GM12872 (cell line): ENCODE measurements around the gene ELF3.

Source experiments
- TF ChIP-seq, protein P1 (sequence below): IDR thresholded peaks from 3 replicates; pipeline ENCODE4 v1.5.1; 2011; ENCODE audit warnings: low read depth, mild to moderate bottlenecking, low read length, moderate library complexity; ENCODE audit not compliant: insufficient read depth

Gene ELF3

DNA sequence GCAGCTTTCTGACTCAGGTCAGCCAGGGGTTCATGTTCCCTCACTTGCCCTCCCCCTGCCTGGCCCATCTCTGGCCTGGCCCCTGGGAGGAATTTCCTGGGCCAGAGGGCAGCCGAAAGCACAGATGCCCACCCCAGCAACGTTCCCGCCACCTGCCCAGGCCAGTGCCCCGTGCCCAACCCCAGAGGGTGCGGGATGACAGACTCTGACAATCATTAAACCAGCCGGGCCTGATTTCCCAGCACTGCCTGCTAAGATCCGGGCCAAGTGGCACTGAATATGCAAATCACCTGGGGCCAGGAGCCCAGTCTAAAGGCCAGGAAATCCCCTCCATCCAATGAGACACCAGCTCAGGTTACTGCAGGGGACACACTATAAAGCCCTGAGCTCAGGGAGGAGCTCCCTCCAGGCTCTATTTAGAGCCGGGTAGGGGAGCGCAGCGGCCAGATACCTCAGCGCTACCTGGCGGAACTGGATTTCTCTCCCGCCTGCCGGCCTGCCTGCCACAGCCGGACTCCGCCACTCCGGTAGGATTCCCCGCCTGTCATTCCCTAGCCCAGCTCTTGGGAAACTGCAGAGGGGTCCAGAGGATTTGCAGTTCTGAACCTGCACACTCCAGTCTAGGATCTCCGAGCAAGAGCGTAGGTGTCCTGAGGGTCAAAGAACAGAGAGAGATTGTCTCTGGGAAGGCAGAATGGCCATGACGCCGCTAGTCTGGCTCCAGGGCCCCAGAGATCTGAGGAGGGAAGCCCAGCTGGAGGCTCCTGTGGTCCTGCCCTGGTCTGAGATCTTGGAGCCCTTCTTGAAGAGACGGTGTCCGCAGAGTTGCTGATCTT lies at the start of gene ELF3:
TSS of gene ELF3 (plus strand) at position 408 of the 836 bp plus-strand sequence. CDS start 550 bp downstream, outside the sequence.
- TF ChIP-seq, protein P1, sequence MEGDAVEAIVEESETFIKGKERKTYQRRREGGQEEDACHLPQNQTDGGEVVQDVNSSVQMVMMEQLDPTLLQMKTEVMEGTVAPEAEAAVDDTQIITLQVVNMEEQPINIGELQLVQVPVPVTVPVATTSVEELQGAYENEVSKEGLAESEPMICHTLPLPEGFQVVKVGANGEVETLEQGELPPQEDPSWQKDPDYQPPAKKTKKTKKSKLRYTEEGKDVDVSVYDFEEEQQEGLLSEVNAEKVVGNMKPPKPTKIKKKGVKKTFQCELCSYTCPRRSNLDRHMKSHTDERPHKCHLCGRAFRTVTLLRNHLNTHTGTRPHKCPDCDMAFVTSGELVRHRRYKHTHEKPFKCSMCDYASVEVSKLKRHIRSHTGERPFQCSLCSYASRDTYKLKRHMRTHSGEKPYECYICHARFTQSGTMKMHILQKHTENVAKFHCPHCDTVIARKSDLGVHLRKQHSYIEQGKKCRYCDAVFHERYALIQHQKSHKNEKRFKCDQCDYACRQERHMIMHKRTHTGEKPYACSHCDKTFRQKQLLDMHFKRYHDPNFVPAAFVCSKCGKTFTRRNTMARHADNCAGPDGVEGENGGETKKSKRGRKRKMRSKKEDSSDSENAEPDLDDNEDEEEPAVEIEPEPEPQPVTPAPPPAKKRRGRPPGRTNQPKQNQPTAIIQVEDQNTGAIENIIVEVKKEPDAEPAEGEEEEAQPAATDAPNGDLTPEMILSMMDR: no peak

DNA sequence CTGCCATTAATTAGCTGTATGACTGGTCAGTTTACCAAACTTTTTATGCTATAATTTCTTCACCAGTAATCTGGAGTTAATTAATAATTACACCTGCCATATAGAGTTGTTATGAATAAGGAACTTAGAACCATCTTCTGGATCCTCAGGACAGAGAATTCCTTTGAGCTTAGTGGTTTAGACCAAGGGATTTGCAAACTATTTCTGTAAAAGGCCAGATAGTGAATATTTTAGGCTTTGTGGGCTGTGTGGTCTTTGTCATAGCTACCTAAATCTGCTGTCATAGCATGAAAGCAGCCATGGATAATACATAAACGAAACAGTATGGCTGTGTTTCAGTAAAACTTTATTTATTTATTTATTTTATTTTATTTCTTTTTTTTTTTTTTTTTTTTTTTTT lies 46.1 kb upstream of the ELF3 start:
- TF ChIP-seq, protein P1: no peak

DNA sequence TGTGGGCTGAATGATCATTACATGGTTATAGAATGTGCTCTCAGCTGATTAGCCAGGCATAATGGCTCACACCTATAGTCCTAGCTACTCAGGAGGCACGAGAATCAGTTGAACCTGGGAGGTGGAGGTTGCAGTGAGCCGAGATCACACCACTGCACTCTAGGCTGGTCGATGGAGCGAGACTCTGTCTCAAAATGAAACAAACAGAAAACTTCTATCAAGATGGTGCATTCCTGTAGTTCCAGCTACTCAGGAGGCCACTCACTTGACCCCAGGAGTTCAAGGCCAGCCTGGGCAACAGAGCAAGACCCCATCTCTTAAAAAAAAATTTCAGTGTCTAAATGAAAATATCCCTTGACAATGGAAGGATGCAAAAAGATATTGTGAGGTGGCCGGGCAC lies 44.2 kb upstream of the ELF3 start:
- TF ChIP-seq, protein P1: no peak

DNA sequence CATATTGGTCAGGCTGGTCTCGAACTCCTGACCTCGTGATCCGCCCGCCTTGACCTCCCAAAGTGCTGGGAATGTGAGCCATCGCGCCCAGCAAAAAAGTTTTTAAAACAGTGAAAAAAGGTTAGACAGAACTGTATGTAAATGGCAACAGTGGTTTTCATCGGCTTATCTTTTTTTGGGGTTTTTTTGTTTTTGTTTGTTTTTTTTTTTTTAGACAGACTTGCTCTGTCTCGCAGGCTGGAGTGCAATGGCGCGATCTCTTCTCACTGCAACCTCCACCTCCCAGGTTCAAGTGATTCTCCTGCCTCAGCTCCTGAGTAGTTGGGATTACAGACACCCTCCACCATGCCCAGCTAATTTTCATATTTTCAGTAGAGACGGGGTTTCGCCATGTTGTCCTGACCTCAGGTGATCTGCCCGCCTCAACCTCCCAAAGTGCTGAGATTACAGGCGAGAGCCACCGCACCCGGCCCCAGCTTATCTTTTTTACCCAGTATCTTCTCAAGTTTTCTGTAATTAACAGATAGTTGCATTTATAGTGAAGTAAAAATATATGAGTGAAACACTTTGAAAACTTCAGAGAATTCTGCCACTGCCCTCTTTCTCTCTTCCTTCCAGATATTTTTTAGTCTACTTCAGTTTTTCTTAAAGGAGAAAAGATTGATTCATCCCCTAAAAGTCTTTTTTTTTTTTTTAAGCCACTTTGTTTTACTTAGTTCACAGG lies 42.0 kb upstream of the ELF3 start:
- TF ChIP-seq, protein P1: no peak

DNA sequence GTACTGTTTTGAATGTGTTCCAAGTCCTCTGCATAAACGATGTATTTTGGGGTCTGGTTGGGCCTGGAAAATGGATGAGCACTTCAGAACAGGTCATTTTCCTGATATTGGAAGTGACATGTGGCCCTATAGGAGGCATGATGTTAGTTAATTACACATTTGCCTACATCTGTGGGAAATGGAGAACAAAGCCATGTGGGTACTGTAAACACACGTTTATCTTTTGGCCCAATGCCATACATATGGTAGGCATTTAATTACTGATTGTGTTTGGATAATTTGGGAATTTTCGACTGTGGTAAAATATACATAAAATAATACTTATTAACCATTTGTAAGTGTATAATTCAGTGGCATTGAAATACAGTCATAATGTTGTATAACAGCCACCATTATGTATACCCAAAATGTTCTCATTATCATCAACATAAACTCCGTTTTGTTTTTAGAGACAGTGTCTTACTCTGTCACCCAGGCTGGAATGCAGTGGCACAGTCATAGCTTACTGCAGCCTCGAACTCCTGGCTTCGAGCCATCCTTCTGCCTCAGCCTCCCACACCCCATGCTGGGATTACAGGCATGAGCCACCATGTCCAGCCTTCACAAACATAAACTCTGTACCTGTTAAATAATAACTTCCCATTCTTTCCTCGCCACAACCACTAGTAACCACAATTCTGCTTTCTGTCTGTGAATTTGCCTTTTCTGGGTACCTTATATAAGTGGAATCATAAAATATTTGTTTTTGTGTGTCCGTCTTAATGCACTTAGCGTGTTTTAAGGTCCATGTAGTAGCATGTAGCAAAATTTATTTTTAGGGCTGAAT lies 39.8 kb upstream of the ELF3 start:
- TF ChIP-seq, protein P1: no peak

DNA sequence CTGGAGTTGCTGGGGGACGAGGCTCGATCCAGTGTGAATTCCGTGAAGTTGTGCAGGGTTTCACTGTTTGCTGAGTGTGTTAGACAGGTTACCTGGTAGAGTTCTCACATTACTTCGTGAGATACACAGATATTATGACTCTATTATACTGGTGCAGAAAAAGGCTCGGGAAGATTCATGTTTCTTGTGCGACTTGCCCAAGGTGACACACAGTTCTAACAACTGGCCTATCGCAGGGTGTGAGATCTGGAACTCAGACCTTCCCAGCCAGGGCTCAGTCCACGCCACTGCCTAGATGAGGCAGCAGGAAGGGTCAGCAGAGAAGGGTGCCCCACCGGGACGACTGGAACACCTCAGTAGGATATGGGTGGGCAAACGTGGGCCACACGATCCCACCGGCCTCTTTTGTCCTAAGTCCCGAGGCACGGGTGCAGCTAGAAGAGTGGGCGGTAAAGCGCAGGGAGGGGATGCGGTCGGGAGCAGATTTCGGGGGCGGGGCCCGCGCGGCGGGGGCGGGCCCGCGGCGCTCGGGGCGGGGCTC lies 28.2 kb upstream of the ELF3 start:
- TF ChIP-seq, protein P1: no peak
